Hair follicular keratinocyte (primary cell): Measurements from ENCODE around the gene POLR2J2. TPM values are rescaled to one million over a fixed set of nuclear protein-coding genes. Genes with fewer than 3 reads are reported as not detected.

Experiments used
- total RNA-seq: library from RNA; depleted of rRNA; stranded (reverse); fragments of >200 nt; gene quantifications from 2 replicates; pipeline ENCODE4 v1.2.3, GENCODE V29; 2015

Gene POLR2J2
- 1.2 and 2.3 TPM in 2 replicates for total RNA-seq

DNA sequence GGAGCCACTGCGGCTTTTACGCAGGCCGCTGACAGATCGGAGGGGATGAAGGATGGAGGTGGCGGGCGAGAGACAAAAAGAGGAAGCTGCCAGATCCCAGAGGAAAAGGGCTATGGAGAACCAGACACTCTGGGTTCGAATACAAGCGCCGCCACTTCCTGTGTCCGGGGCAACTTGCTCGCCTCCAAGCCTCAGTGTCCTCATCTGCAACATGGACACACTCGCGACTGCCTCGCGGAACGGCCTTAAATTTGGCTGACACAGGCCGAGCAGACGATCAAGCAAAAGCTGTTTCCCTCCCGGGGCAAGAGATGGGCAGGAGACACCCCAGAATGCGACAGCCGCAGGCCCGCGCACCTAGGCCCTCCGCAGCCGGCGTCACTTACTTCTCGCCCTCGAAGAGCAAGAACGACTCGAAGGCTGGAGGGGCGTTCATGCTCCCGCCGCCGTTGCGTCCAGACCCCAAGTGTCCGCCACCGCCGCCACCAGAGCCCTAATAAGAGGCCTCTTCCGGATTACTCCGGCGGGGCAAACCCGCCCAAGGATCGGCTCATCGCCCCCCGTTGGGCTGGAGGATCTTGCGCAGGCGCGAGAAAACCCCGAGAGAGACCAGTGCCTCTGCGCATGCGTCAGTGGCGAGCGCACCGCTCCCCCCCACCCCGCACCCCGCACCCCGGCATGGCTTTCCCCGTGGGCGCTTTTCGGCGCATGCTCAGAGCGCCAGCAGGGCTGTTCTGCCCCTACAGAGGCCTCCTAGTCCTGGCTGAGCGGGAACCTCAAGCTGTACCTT lies at the start of gene POLR2J2:
Gene POLR2J2 (minus strand): TSS at position 498 of the 790 bp plus-strand sequence. CDS start 62 bp downstream, at position 436.

DNA sequence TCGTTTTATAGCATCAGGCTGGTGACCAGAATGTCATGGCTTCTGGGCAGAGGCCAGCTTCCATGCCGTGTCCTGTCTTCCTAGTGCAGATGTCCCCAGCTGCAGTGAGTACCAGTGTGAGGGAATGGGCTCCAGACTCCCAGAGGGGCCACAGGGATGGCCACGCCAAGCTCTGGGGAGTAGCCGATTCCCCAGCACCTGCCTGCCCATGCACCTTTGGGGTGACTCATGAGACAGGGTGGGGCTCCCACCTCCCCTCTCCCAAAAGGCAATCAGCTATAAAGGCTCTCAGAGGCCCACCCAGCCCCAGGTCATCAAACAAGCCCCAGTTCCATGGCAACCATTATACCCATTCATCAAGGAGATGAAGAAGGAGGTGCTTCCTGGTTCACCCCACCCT lies 21.5 kb downstream of the POLR2J2 start, which contains the start of gene SPDYE2B:
Gene SPDYE2B (plus strand): TSS at position 396 of the 400 bp plus-strand sequence. CDS start 2,030 bp downstream, outside the sequence.

DNA sequence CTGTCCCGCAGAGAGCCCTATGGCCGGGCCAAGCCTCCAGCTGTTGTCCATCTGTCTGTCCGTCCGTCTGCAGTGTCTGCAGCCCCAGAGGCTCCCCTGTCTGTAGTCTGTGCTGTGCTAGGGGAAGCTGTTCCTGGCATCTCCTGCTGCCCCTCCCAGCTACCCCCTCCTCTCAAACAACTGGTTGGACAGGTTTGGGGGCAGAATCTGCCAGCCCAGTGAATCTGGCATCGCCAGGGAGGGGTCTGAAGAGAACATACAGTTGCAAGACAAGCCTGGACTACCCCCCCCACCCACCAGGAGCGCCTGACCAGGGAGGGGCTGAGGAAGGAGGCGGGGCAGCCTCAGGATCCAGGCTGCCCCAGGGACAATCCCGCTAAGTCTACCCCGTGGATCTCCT lies 28.8 kb downstream of the POLR2J2 start, which contains the start of gene UPK3BL1:
Gene UPK3BL1 (minus strand): TSS at position 101 of the 400 bp plus-strand sequence. CDS start 50 bp downstream, at position 51.

DNA sequence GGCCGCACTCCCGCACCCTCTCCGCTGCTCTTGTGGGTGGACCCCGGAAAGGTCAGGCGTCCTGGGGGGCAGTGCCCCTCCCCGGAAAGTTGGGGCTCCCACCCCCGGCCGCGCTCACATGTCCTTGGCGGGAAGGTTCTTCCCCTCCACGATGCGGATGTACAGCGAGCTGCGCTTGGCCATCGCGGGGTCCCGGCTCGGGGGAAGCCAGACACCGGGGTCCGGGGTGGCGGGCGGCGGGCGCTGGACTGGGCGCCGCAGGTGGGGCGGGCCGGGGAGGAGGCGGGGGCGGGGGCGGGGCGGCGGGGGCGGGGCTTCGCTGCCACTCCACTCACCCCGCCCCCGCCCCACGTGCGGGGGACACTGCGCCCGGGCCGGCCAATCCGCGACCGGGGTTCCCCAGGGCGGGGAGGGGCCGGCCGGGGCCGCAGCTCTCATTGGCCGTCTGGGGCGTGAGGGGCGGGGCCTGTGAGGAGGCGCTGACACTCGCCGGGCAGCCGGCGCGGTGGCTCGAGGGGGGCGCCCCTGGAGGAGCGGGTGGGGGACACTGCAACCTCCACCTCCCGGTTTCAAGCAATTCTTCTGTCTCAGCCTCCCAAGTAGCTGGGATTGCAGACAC lies 54.8 kb downstream of the POLR2J2 start, which contains the start of gene RASA4:
Gene RASA4 (minus strand): TSS at position 250 of the 619 bp plus-strand sequence. CDS start 67 bp downstream, at position 183.

Other genes with a start within 250 kb of the POLR2J2 start
- 2.7 and 10.8 TPM in 2 replicates for gene ORAI2, start 238.1 kb downstream of the POLR2J2 start, total RNA-seq
- 11.8 and 23.9 TPM in 2 replicates for gene ALKBH4, start 206.8 kb downstream of the POLR2J2 start, total RNA-seq
- 12.5 and 17.1 TPM in 2 replicates for gene LRWD1, start 206.7 kb downstream of the POLR2J2 start, total RNA-seq
- gene POLR2J, start 192.7 kb downstream of the POLR2J2 start, total RNA-seq = 30.1 and 44.4 TPM in 2 replicates
- 0.27 and 0.62 TPM in 2 replicates for gene RASA4B, start 153.9 kb downstream of the POLR2J2 start, total RNA-seq
- gene UPK3BL2, start 128.0 kb downstream of the POLR2J2 start, total RNA-seq = 2.3 and 2.7 TPM in 2 replicates
- gene SPDYE2, start 120.4 kb downstream of the POLR2J2 start, total RNA-seq = not detected in 2 replicates
- 7.2 and 25.5 TPM in 2 replicates for gene POLR2J3, start 99.1 kb downstream of the POLR2J2 start, total RNA-seq
- 1.4 and 3.4 TPM in 2 replicates for gene RASA4, start 54.9 kb downstream of the POLR2J2 start, total RNA-seq
- gene UPK3BL1, start 28.9 kb downstream of the POLR2J2 start, total RNA-seq = 6.0 and 7.7 TPM in 2 replicates
- not detected in 2 replicates for gene SPDYE2B, start 21.3 kb downstream of the POLR2J2 start, total RNA-seq
- gene FAM185A, start 77.3 kb upstream of the POLR2J2 start, total RNA-seq = 7.1 and 8.2 TPM in 2 replicates
- 0.42 TPM in 1 of 2 replicates, not detected in the other for gene LRRC17, start 241.3 kb upstream of the POLR2J2 start, total RNA-seq